Stimulated activated CD8-positive, alpha-beta memory T cell treated with anti-CD3 and anti-CD28 coated beads, Interleukin-4, amount 100 ng/mL, for 24 hours (primary cell): ENCODE data around the gene DRAP1.

Source experiments
- DNase-seq: peaks from one replicate; pipeline ENCODE4 v3.0.0-alpha.2; 2020; ENCODE audit warnings: low read depth

The DRAP1 gene

GRCh38 chr11:65903715-65904114, 15.5 kb upstream of the DRAP1 start:
- DNase-seq, result no peak

DNA sequence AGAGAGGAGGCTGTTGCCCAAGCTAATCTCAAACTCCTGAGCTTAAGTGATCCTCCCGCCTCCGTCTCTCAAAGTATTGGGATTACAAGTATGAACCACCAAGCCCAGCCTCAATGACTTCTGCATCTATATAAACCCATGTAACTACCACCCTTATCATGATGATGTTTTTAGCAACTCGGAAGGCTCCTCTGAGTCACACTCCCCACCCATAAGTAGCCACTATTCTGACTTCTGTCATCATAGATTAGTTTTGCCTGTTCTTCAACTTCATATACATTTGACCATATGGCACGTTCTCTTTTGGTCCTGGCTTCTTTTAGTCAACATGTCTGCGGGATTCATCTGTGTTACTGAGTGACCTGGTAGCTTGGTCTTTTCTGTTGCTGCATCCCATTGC, 12.6 kb upstream of the DRAP1 start:
- DNase-seq, result no peak

- DNase-seq, result no peak
Measured at GRCh38 chr11:65907878-65908277, 11.3 kb upstream of the DRAP1 start.

DNA sequence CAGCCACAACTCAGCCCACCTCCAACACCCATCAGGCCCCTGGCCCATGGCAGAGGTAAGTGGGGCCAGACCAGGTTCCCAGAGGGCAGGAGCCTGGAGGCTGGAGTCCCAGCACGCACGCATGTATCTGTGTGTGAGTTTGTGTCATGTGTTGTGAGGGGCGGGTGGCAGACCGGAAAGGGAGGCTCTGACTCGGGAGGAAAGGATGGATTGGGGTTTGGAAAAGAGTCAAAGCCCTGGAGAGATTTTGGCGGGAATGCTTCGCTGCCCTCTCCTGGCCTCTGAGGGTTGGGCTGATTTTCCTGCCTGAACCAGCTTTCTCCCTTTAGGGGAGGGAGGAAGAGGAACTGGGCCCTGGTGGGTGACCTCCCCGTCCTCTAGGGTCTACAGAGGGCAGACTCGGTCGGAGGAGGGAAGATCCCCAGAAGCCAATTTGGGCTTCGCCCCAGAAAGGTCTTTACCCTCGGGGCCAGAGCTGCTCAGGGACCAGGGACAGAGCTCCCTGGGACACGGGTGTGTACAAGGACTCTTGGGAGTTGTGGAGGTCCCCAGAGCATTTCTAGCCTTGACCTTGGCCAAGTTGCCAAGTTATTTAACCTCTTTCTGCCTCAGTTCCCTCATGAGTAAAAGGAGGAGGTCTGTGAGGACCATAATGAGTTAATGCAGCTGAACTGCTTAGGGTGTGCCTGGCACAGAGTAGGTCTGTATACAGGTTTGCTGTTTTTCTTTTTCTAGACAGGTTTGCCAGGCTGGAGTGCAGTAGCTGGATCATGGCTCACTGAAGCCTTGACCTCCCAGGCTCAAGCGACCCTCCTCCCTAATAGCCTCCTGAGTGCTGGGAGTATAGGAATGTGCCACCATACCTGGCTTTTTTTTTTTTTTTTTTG, 7.3 kb upstream of the DRAP1 start:
- DNase-seq, result no peak

DNA sequence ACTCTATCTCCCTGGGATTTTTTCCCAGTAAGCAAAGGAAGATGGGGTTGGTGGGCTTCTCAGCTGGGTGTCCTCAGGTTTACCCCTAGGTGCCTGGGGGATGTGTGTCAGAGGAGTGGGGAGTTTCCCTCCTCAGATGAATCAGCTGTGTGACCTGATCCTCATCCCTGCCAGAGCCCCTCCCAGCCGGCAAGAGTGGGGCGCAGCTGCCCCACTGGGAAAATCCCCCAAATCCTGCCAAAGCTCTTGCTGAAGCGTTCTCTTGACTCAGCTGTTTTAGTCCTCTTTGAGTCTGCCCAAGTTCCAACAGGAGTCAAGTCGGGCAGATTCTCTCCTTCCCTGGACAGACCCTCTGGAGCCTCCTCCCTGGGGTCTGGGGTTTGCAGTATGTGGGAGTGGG, 6.4 kb upstream of the DRAP1 start:
- DNase-seq, result no peak

- DNase-seq, result no peak
Measured at GRCh38 chr11:65915101-65915820, 4.0 kb upstream of the DRAP1 start.

- no peak for DNase-seq
Measured at GRCh38 chr11:65915821-65916251, 3.4 kb upstream of the DRAP1 start.

GRCh38 chr11:65916391-65916790, 2.8 kb upstream of the DRAP1 start:
- no peak for DNase-seq

DNA sequence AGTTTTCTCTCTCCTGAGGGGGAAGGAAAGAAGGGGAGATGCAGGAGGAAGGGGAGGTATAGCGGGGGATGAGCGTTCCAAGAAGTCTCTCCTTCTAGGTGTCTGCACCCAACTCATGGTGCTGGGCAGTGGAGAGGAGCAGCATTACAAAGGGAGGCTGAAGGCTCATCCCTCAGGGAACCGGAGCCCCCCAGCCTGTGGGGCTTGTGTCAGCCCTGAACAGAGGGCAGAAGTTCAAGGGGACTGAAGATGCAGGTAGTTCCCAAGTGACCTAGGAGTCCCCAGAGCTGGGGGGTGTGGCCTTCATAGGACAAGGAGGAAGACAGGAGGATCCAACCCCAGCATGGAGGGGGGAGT, 2.2 kb upstream of the DRAP1 start:
- no peak for DNase-seq

DNA sequence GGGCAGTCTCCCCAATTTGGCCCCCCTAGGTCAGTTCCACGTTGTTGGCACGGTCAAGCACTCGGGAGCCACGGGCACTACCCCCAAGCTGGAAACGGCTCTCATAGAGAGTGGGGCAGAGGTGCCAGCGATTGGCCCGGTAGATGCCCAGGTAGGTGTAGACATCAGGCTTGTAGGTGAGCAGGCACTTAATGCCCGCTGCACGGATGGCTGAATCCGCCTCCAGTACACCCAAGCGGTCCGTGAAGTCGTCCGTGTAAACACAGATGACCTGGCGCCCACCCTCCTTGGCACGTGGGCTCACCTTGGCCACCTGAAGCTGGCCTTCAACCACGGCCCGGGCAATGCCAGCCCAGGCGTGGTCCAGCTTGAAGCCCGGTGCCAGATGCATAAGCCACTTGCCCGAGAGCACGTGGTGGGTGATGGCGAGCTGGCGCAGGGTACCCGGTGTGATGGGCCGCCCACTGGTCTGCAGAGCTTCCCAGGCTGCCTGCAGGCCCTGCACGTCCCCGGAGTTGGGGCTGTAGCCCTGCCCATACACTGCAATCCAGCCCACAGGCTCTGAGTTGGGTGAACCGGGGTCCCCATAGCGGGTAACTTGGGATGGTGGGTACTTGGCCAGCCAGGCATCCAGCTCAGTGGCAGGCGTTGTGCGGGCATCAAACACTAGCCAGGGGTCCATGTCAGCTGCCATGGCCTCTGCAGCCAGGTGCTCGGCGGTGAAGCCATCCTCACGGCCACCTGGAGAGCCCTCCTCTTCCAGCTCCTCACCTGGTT, 1.6 kb upstream of the DRAP1 start:
- DNase-seq, result no peak

- no peak for DNase-seq
Measured at GRCh38 chr11:65918211-65919140, 750 bp upstream of the DRAP1 start, which contains the start of gene C11orf68. Gene C11orf68 (minus strand): TSS chr11:65919062. CDS start chr11:65919031, 31 bp downstream.

GRCh38 chr11:65919573-65920371, 546 bp downstream of the DRAP1 start:
- peak; percentile 54 for DNase-seq

- DNase-seq, result no peak
Measured at GRCh38 chr11:65920372-65920802, 1.2 kb downstream of the DRAP1 start.

DNA sequence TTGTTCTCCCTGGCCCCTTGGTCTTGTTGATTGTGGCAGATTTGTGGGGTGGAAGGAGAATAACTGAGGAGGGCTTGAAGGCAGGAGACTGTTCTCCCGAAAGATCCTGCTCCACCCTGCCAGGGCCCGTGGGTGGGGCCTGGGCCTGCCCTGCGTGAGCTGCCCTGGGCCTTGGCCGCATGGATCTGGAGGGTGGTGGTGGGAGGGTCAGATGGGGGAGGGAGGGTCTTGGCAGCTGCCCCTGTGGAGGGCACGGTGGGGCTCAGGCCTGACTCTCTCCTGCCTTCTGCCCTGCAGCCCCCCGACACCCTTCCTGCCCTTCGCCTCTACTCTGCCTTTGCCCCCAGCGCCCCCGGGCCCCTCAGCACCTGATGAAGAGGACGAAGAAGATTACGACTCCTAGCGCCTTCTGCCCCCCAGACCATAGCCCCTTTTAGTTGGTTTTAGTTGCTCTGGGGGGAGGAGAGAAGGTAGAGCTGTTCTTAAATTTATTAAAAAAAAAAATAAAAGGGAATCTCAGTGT, 1.9 kb downstream of the DRAP1 start:
- DNase-seq, result no peak

- DNase-seq, result no peak
Measured at GRCh38 chr11:65921876-65922275, 2.6 kb downstream of the DRAP1 start.

DNA sequence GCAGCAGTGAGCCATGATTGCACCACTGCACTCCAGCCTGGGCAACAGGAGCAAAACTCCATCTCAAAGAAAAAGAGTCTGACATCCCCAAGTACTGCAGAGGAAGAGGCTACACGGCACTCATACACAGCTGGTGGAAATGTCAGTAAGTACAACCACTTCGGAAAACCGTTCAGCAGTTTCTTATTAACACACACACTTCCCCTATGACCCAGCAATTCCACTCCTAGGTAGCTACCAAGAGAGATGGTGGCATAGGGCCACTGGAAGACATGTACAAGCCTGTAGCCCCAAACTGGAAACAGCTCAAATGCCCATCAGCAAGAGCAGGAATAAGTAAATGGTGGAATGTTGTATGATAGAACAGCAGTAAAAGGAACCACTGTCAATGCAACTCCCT, 3.3 kb downstream of the DRAP1 start:
- DNase-seq, result no peak

DNA sequence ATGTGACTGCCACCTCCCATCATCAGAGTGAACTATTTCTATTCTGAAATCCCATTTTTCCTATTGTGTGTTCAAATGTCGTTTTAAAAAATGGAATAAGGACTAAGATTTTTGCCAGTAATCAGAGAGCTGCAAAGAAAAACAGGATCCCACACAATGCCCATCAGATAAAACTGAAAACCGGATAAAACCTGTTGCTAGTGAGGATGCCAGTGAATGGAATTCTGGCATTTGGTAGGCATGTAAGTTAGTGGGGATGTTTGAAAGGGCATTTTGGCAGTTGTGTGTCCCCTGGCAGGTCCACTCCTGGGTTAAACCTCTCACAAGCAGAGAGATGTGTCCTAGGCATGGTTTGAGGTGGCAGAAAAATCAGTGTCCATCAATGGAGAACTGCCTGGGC, 6.2 kb downstream of the DRAP1 start:
- no peak for DNase-seq

GRCh38 chr11:65927904-65928397, 8.7 kb downstream of the DRAP1 start:
- DNase-seq, result peak; percentile 59

- no peak for DNase-seq
Measured at GRCh38 chr11:65928667-65929066, 9.4 kb downstream of the DRAP1 start.
